Panc1 (cell line): ENCODE measurements around the gene SLC22A23. TPM values are rescaled to one million over a fixed set of nuclear protein-coding genes. Genes with fewer than 3 reads are reported as not detected.

Experiments used
- ATAC-seq: fragments of 200-7000 bp; cut with Tn5 transposase; 2 replicates; pipeline ENCODE4 v1.9.1; 2020; ENCODE audit warnings: mild to moderate bottlenecking, moderate library complexity
- BruUV-seq: library from RNA; stranded (reverse); fragments of 400-500 nt; replicated peaks from 2 replicates; lab custom pipeline; 2021; lab: Mats Ljungman, UMichigan
- CTCF ChIA-PET: fragments of 300-600 bp; sonication (Branson Sonifier 250); formaldehyde crosslinking; loops from one replicate; lab custom pipeline; 2022; ENCODE audit warnings: antibody characterized with exemption; lab: Charles Lee
- POLR2A ChIA-PET: fragments of 300-600 bp; sonication (Branson Sonifier 250); formaldehyde crosslinking; loops from one replicate; lab custom pipeline; 2022; ENCODE audit warnings: antibody characterized with exemption; lab: Charles Lee
- DNase-seq: peaks from one replicate; pipeline ENCODE4 v3.0.0-alpha.2; 2010; ENCODE audit warnings: low read depth, low spot score
- H3K27ac ChIP-seq: 2 replicates; pipeline ENCODE4 v1.5.1; 2011; ENCODE audit warnings: mild to moderate bottlenecking, low read length, inconsistent platforms
- H3K27me3 ChIP-seq: fragments of 200-500 bp; sonication (Bioruptor generic); 2 replicates; pipeline ENCODE4 v1.6.0; 2014; ENCODE audit warnings: low read length, inconsistent platforms; ENCODE audit not compliant: control insufficient read depth, insufficient read depth
- H3K36me3 ChIP-seq: fragments of 200-500 bp; sonication (Bioruptor generic); 2 replicates; pipeline ENCODE4 v1.5.1; 2014; ENCODE audit warnings: inconsistent platforms, mild to moderate bottlenecking, low read length, moderate library complexity; ENCODE audit not compliant: control insufficient read depth, insufficient read depth
- H3K4me1 ChIP-seq: 2 replicates; pipeline ENCODE4 v1.5.1; 2011; ENCODE audit warnings: inconsistent platforms, mild to moderate bottlenecking, low read length, moderate library complexity; ENCODE audit not compliant: control insufficient read depth, insufficient read depth
- H3K4me3 ChIP-seq, 2 experiments: 2 replicates each; pipeline ENCODE4 v1.5.1; 2011 to 2012; ENCODE audit warnings: low read depth in 2 of 2, low read length in 2 of 2, mild to moderate bottlenecking in 2 of 2, inconsistent platforms in 1 of 2, moderate library complexity in 1 of 2
- H3K9me3 ChIP-seq: fragments of 200-500 bp; sonication (Bioruptor generic); 2 replicates; pipeline ENCODE4 v1.5.1; 2014; ENCODE audit warnings: low read depth, mild to moderate bottlenecking, inconsistent platforms, low read length, moderate library complexity; ENCODE audit not compliant: control insufficient read depth, insufficient read depth
- POLR2AphosphoS5 ChIP-seq: IDR thresholded peaks from 2 replicates; pipeline ENCODE4 v1.6.1; 2012; ENCODE audit warnings: mild to moderate bottlenecking, low read depth, low read length, moderate library complexity
- SIN3A ChIP-seq: IDR thresholded peaks from 2 replicates; pipeline ENCODE4 v1.6.1; 2012; ENCODE audit warnings: low read depth, mild to moderate bottlenecking, low read length, moderate library complexity, borderline replicate concordance; ENCODE audit not compliant: insufficient read depth
- TCF7L2 ChIP-seq: IDR thresholded peaks from 2 replicates; pipeline ENCODE4 v1.6.1; 2011; ENCODE audit warnings: mild to moderate bottlenecking, low read depth, low read length, inconsistent platforms
- in situ Hi-C: cut with HindIII; loops from 2 replicates; pipeline ENCODE4 v1.10.0; 2016; ENCODE audit warnings: low sequenced_read_pairs, low pct_unique_long_range_greater_than_20kb
- intact Hi-C: fragments of 100-400 bp; cut with micrococcal nuclease; formaldehyde crosslinking; loops from one replicate; pipeline ENCODE4 v1.10.0; 2022; ENCODE audit not compliant: unreplicated experiment
- total RNA-seq: library from RNA; stranded (reverse); gene quantifications from one replicate; pipeline ENCODE4 v1.2.1, GENCODE V29; 2021; ENCODE audit not compliant: unreplicated experiment
- TF ChIP-seq, protein P1 (sequence below): fragments of 450-650 bp; IDR thresholded peaks from 2 replicates; pipeline ENCODE4 v1.5.1; 2017; ENCODE audit warnings: mild to moderate bottlenecking
- TF ChIP-seq, protein P2 (sequence below), 2 experiments: IDR thresholded peaks; 2 replicates each; pipeline ENCODE4 v1.6.1; 2011 to 2012; ENCODE audit warnings: low read depth in 2 of 2, control low read depth in 1 of 2, low read length in 1 of 2, mild to moderate bottlenecking in 1 of 2, moderate library complexity in 1 of 2; ENCODE audit not compliant: insufficient read depth in 1 of 2

Gene SLC22A23
- total RNA-seq, 1 experiment from 2014 or later = 4.5 TPM

DNA sequence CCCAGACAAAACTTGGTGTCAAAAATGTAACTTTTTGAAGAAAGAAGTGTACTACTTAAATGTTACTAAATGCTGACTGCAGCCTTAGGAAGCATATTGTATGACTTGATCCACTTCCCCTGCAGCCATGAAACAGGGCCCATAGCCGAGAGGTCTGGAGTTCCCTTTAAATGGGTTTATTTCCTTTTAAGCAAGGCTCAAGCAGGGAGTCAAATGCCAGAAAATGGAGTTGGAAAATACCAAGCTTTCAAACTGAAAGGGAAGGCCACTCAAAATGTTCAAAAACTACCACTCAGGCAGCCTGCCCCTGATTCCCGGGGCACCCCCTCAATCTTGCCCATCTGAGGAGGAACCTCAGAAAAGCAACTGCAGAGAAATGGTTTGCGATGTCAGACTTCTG lies 43.3 kb downstream of the SLC22A23 start:
- Histone ChIP-seq H3K36me3 (no peaks in the 10 kb centered on the region), H3K4me1 (no peaks in the 10 kb centered on the region), H3K27me3 (0 out of 2 replicates have a peak, but pooled peaks cover under 1% of the 10 kb centered on the region), H3K9me3 (no peaks in the 10 kb centered on the region), H3K27ac (no peak overlapping the region), H3K4me3 (no peak overlapping the region)
- DNase-seq = no peak
- intact Hi-C loops = no loop called here
- CTCF ChIA-PET = no interaction called here
- no TSS peak for BruUV-seq
- in situ Hi-C loops = no loop called here
- TF ChIP-seq, protein P1, sequence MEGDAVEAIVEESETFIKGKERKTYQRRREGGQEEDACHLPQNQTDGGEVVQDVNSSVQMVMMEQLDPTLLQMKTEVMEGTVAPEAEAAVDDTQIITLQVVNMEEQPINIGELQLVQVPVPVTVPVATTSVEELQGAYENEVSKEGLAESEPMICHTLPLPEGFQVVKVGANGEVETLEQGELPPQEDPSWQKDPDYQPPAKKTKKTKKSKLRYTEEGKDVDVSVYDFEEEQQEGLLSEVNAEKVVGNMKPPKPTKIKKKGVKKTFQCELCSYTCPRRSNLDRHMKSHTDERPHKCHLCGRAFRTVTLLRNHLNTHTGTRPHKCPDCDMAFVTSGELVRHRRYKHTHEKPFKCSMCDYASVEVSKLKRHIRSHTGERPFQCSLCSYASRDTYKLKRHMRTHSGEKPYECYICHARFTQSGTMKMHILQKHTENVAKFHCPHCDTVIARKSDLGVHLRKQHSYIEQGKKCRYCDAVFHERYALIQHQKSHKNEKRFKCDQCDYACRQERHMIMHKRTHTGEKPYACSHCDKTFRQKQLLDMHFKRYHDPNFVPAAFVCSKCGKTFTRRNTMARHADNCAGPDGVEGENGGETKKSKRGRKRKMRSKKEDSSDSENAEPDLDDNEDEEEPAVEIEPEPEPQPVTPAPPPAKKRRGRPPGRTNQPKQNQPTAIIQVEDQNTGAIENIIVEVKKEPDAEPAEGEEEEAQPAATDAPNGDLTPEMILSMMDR = no peak
- TF ChIP-seq TCF7L2 (no peak), SIN3A (no peak), POLR2AphosphoS5 (no peak)
- TF ChIP-seq, protein P2, sequence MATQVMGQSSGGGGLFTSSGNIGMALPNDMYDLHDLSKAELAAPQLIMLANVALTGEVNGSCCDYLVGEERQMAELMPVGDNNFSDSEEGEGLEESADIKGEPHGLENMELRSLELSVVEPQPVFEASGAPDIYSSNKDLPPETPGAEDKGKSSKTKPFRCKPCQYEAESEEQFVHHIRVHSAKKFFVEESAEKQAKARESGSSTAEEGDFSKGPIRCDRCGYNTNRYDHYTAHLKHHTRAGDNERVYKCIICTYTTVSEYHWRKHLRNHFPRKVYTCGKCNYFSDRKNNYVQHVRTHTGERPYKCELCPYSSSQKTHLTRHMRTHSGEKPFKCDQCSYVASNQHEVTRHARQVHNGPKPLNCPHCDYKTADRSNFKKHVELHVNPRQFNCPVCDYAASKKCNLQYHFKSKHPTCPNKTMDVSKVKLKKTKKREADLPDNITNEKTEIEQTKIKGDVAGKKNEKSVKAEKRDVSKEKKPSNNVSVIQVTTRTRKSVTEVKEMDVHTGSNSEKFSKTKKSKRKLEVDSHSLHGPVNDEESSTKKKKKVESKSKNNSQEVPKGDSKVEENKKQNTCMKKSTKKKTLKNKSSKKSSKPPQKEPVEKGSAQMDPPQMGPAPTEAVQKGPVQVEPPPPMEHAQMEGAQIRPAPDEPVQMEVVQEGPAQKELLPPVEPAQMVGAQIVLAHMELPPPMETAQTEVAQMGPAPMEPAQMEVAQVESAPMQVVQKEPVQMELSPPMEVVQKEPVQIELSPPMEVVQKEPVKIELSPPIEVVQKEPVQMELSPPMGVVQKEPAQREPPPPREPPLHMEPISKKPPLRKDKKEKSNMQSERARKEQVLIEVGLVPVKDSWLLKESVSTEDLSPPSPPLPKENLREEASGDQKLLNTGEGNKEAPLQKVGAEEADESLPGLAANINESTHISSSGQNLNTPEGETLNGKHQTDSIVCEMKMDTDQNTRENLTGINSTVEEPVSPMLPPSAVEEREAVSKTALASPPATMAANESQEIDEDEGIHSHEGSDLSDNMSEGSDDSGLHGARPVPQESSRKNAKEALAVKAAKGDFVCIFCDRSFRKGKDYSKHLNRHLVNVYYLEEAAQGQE (IDR thresholded peaks at IDR 0.05; ENCODE audit: insufficient read depth in 1 of 2, low read depth in 2 of 2, low read length in 1 of 2) = no peak
- ATAC-seq = no peak
- POLR2A ChIA-PET = no interaction called here

DNA sequence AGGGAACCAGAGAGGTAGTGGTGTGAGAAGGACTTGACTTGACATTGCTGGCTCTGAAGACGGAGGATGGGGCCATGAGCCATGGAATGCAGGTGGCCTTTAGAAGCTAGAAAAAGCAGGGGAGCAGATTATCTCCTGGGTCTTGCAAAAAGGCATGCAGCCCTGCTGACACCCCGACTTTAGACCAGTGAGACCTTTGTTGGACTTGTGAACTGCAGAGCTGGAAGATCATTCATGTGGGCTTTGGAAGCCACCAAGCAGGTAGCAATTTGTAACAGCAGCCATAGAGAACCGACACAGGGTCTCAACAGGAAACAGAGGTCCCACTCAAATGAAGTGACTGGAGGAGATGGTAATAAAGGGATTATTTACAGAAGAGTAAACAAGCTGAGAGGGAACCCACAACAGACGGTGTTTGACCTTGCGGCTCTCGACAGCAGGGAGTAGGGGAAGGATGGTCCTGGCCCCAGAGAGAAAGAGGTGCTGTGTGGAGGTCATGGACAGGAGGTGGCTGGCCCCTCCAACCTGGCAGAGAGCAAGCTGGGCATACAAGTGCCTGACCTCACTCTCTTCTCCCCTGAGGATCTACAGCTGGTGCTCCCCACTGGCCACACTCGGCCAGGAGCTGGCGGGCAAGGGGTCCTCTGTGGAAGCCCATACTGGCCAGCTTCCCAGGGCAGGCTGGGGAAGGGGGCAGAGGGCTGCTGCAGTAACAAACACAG lies 43.9 kb downstream of the SLC22A23 start:
- POLR2A ChIA-PET = no interaction called here
- Histone ChIP-seq H3K4me3 (no peak overlapping the region), H3K36me3 (no peaks in the 10 kb centered on the region), H3K9me3 (no peaks in the 10 kb centered on the region), H3K4me1 (no peaks in the 10 kb centered on the region), H3K27ac (no peak overlapping the region), H3K27me3 (no peaks in the 10 kb centered on the region)
- CTCF ChIA-PET = no interaction called here
- DNase-seq (no peak), ATAC-seq (no peak)
- BruUV-seq = no TSS peak
- in situ Hi-C loops = no loop called here
- TF ChIP-seq, protein P2 (IDR thresholded peaks at IDR 0.05; ENCODE audit: insufficient read depth in 1 of 2, low read depth in 2 of 2, low read length in 1 of 2) = no peak
- TF ChIP-seq, protein P1 = no peak
- TF ChIP-seq TCF7L2 (no peak), POLR2AphosphoS5 (no peak), SIN3A (no peak)
- intact Hi-C loops = no loop called here
